GM12865 (cell line): ENCODE results near the gene MKRN2OS.

Source experiments
- DNase-seq: peaks from one replicate; pipeline ENCODE4 v3.0.0; 2010; ENCODE audit warnings: low read depth
- H3K4me3 ChIP-seq: 2 replicates; pipeline ENCODE4 v1.5.1; 2011; ENCODE audit warnings: mild to moderate bottlenecking, low read depth, low read length, control low read depth
- TF ChIP-seq, protein P1 (sequence below): IDR thresholded peaks from 2 replicates; pipeline ENCODE4 v1.5.1; 2011; ENCODE audit warnings: low read length, control low read depth, low read depth, inconsistent platforms; ENCODE audit not compliant: insufficient read depth; ENCODE audit errors: missing control alignments

The MKRN2OS gene

DNA sequence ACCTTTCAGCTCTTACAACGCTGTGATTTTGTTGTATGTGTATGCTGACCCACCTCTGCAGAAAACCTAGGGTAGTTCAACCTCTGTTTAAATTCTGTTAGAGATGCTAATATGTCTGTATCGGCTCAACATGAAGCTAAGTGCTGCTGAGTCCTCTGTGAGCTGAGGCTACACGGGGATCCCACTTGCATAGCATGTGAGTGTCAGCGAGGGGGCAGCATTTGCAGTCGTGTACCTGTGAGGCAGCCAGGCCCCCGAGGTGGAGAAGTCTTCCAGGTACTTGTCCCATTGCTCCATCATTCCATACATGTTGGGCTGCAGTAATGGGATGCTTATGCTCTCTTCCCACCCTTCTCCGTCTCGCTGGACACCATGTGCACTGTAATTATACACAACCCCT lies 3.7 kb downstream of the MKRN2OS start:
- DNase-seq, result no peak

DNA sequence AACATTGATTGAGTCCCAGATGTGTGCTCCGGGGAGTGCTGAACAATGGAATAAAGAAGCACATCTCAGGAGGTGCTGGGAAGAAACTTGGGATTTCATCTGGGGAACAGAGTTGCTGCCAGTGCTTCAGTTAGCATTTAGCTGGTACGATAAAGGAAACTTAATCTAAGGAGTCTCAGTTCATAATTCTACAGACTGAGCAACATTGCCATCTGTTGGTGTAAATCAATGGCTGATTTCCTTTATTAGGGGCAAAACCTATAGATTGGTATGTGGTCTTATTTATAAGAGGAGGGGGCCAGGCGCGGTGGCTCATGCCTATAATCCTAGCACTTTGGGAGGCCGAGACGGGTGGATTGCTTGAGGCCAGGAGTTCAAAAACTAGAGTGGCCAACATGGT lies 8.9 kb downstream of the MKRN2OS start:
- TF ChIP-seq, protein P1, sequence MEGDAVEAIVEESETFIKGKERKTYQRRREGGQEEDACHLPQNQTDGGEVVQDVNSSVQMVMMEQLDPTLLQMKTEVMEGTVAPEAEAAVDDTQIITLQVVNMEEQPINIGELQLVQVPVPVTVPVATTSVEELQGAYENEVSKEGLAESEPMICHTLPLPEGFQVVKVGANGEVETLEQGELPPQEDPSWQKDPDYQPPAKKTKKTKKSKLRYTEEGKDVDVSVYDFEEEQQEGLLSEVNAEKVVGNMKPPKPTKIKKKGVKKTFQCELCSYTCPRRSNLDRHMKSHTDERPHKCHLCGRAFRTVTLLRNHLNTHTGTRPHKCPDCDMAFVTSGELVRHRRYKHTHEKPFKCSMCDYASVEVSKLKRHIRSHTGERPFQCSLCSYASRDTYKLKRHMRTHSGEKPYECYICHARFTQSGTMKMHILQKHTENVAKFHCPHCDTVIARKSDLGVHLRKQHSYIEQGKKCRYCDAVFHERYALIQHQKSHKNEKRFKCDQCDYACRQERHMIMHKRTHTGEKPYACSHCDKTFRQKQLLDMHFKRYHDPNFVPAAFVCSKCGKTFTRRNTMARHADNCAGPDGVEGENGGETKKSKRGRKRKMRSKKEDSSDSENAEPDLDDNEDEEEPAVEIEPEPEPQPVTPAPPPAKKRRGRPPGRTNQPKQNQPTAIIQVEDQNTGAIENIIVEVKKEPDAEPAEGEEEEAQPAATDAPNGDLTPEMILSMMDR, result no peak

More for the DNA sequence above, 3.7 kb downstream of the MKRN2OS start:
- TF ChIP-seq, protein P1, result no peak
- no peak overlapping the region for H3K4me3 ChIP-seq

DNA sequence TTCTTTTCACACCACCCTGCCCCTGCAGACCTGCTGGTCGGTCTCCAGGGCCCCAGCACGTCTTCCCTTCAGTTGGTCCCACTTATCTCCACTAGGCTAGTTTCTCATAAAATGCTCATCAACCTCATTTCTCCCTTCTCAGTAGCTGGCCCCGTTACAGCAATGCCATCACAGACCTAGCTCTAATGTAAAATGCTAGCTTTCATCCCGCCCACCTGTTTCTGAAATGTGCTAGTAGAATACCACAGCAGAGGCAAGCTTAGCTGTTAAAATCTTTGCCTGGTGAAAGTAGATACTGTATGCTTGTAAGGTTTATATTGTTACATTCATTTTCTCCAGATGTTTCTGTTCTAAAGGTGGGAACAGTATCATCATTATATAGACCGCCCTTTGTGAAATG lies 13.1 kb downstream of the MKRN2OS start:
- TF ChIP-seq, protein P1, result no peak
- no peak overlapping the region for H3K4me3 ChIP-seq
- DNase-seq, result no peak

More for the DNA sequence above, 8.9 kb downstream of the MKRN2OS start:
- no peak for DNase-seq
- no peak overlapping the region for H3K4me3 ChIP-seq

DNA sequence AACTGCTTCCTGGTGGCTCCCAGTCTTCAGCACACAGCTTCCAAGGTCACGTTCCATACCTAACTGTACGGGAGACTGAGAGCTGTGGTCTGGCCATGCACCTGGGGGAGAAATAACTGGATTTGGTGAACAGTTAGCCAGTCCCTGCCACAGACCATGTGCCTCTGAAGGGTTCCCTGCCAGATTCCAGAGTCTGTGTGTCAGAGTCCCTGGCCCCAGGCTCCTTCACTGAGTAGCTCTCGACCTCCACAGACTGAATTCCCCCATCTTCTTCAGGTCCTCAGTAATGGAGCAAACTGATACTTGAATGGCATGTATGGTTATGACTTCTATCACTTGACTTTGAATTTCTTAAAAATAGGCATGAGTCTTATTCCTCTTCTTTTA lies 17.5 kb downstream of the MKRN2OS start:
- TF ChIP-seq, protein P1, result no peak
- no peak overlapping the region for H3K4me3 ChIP-seq
- no peak for DNase-seq

DNA sequence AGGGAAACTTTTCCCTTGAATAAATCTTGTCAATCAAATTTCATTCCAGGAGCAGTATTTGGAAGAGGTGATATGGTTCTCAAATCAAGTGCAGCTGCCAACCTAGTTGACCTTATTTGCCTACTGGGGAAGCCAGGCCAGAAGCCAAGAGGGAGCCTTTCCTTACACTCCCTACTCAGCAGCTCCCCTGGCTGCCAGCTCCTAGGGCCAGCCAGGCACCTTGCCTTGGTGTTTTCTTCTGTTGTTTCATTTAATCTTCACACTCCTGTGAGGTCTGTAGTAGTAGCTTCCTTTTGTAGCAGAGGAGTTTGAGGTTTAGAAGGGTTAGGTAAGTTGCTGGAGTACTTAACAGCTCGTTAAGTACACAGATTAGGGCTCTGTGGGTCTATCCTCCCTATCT lies 22.6 kb downstream of the MKRN2OS start:
- H3K4me3 ChIP-seq, result no peak overlapping the region
- DNase-seq, result no peak
- TF ChIP-seq, protein P1, result no peak

DNA sequence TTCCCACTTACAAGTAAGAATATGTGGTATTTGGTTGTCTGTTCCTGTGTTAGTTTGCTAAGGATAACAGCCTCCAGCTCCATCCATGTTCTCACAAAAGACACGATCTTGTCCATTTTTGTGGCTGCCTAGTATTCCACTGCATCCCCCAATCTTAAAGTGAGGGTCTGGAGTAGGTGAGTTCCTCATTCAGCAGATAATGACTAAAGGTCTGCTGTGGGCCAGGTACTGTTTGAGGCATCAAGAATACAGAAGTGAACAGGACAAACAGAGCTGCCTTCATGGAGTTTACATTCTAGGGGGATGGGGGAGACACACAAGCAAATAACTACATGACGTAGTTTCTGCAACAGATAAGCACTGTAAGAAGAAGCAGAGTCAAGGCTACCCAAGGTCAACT lies 24.3 kb downstream of the MKRN2OS start:
- TF ChIP-seq, protein P1, result no peak
- no peak for DNase-seq
- no peak overlapping the region for H3K4me3 ChIP-seq

DNA sequence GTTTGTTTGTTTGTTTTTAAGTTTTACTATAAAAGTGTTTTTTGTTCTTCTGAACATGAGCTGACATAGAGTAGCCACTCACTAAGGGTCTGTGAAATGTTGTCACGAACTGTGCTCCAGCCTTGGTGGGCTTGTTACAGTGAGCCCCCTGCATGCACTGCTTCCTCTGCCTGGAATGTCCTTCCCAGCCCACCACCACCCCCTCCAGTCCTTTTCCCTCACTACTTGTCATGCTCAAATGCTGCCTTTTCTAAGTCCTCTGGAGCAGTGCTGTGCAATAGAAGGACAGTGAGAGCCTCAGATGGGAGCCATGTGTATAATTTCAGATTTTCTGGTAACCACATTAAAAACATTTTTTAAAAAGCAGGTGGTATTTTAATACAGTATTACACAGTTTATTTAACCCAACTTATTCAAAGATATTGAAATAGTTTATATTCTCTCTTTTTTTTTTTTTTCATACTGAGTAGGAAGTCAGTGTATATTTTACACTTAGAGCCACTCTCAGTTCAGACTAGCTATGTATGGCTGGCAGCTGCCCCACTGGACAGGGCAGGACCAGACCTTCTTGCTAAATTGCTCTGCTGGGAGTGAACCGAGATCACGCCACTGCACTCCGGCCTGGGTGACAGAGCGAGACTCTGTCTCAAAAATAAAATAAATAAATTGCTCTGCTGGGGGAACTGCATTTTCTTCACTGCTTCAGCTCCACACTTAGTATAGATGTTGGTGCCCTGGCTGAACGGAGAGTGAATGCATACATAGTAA lies 26.9 kb downstream of the MKRN2OS start:
- TF ChIP-seq, protein P1, result no peak
- H3K4me3 ChIP-seq, result no peak overlapping the region
- no peak for DNase-seq
